ENCODE results near the gene MACROD2. TPM values are rescaled to one million over a fixed set of nuclear protein-coding genes. Genes with fewer than 3 reads are reported as not detected.

Gene MACROD2
- total RNA-seq, 1 experiment from 2014 or later = 3.1 TPM

DNA sequence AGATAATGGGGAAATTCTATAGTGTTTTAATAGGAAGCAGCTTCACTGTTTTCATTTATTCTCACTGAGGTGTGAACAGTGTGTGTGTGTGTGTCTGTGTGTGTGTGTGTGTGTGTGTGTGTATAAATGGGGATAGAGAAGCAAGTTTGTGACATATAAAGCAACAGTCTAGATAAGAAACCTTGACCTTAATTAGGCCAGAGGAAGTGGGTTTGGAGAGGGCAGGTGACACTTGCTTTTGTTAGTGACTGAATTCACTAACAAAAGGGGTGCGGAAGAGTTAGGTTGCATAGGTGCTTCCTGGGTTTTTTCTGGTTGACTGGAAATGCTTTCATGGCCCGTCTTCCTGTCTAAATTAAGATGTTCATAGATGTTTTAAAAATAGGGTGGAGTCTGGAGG, 857.8 kb downstream of the MACROD2 start:
- no peaks in the 10 kb centered on the region for H3K9me3 Mint-ChIP-seq (ENCODE audit: unreplicated experiment)
- TF ChIP-seq, protein P1, sequence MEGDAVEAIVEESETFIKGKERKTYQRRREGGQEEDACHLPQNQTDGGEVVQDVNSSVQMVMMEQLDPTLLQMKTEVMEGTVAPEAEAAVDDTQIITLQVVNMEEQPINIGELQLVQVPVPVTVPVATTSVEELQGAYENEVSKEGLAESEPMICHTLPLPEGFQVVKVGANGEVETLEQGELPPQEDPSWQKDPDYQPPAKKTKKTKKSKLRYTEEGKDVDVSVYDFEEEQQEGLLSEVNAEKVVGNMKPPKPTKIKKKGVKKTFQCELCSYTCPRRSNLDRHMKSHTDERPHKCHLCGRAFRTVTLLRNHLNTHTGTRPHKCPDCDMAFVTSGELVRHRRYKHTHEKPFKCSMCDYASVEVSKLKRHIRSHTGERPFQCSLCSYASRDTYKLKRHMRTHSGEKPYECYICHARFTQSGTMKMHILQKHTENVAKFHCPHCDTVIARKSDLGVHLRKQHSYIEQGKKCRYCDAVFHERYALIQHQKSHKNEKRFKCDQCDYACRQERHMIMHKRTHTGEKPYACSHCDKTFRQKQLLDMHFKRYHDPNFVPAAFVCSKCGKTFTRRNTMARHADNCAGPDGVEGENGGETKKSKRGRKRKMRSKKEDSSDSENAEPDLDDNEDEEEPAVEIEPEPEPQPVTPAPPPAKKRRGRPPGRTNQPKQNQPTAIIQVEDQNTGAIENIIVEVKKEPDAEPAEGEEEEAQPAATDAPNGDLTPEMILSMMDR (IDR thresholded peaks at IDR 0.05; ENCODE audit: unreplicated experiment) = no peak
- H3K27me3 Mint-ChIP-seq (ENCODE audit: insufficient read depth, unreplicated experiment) = no peaks in the 10 kb centered on the region
- ChIA-PET POLR2A (interaction anchor here (2.4 kb wide), 1 partner anchor 12 kb away, joined by 10 read pairs; no protein-coding TSS in a partner anchor), CTCF (no interaction called here)
- peaks cover 5% of the 10 kb centered on the region for H3K4me1 Mint-ChIP-seq (ENCODE audit: insufficient read depth, unreplicated experiment)
- H3K4me3 Mint-ChIP-seq (ENCODE audit: unreplicated experiment) = no peak overlapping the region
- H3K36me3 Mint-ChIP-seq (ENCODE audit: insufficient read depth, unreplicated experiment) = no peaks in the 10 kb centered on the region
- H3K27ac Mint-ChIP-seq (ENCODE audit: low read depth, unreplicated experiment) = no peak overlapping the region
- no TSS peak for BruUV-seq (replicated peaks)
- DNase-seq (ENCODE audit: unreplicated experiment) = no peak
- intact Hi-C loops (cut with micrococcal nuclease) = no loop called here

DNA sequence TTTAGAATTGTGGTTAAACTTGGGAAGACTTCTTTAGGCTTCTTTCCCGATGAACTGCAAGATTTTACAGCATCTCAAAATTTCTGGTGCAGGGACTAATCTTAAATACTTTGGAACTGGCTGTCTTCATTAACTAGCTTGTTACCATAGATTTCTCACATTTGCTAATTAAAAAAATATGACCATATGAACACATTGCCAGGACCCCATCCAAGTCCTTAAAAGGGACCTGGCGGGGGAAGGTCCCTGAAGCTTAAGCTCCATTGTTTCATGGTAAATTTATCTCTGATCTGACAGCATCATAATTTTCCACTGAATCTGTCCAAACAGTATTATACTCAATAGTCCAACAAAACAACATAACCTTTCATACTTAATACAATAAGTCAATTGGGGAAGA, 859.9 kb downstream of the MACROD2 start:
- no peak for DNase-seq (ENCODE audit: unreplicated experiment)

DNA sequence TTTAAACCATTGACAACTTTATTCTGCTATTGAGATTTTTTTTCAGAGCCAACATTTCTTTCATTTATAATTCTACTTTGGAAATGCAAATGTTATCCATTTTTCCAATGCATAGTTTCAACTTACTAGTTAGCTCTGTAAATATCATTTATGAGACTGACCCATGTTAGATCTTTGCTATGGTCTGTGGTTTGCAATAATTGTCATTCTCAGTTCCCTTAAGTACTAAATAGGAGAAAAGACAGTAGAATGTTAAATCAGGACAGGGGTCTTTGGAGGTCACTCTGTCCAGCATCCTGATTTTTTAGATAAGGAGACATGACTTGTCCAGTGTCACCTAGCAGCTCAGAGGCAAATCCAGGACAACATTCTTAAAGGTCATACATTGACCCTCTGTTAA, 864.3 kb downstream of the MACROD2 start:
- no peaks in the 10 kb centered on the region for H3K27me3 Mint-ChIP-seq (ENCODE audit: insufficient read depth, unreplicated experiment)
- no peak overlapping the region for H3K4me3 Mint-ChIP-seq (ENCODE audit: unreplicated experiment)
- no peaks in the 10 kb centered on the region for H3K9me3 Mint-ChIP-seq (ENCODE audit: unreplicated experiment)
- H3K27ac Mint-ChIP-seq (ENCODE audit: low read depth, unreplicated experiment) = no peak overlapping the region
- no peaks in the 10 kb centered on the region for H3K36me3 Mint-ChIP-seq (ENCODE audit: insufficient read depth, unreplicated experiment)
- DNase-seq (ENCODE audit: unreplicated experiment) = no peak
- TF ChIP-seq, protein P1 (IDR thresholded peaks at IDR 0.05; ENCODE audit: unreplicated experiment) = no peak
- BruUV-seq (replicated peaks) = no TSS peak
- CTCF ChIA-PET = no interaction called here
- no peaks in the 10 kb centered on the region for H3K4me1 Mint-ChIP-seq (ENCODE audit: insufficient read depth, unreplicated experiment)
- POLR2A ChIA-PET = interaction anchor here (0.5 to 0.6 kb wide), 2 partner anchors 14 to 15 kb away, joined by 3 read pairs; no protein-coding TSS in a partner anchor
- intact Hi-C loops (cut with micrococcal nuclease) = no loop called here

More for the DNA sequence above, 859.9 kb downstream of the MACROD2 start:
- H3K27ac Mint-ChIP-seq (ENCODE audit: low read depth, unreplicated experiment) = no peak overlapping the region
- TF ChIP-seq, protein P1 (IDR thresholded peaks at IDR 0.05; ENCODE audit: unreplicated experiment) = no peak
- H3K9me3 Mint-ChIP-seq (ENCODE audit: unreplicated experiment) = no peaks in the 10 kb centered on the region
- no peaks in the 10 kb centered on the region for H3K36me3 Mint-ChIP-seq (ENCODE audit: insufficient read depth, unreplicated experiment)
- peaks cover 5% of the 10 kb centered on the region for H3K4me1 Mint-ChIP-seq (ENCODE audit: insufficient read depth, unreplicated experiment)
- CTCF ChIA-PET = interaction anchor here (0.6 kb wide), 1 partner anchor 112 kb away, joined by 4 read pairs; no protein-coding TSS in a partner anchor
- POLR2A ChIA-PET = interaction anchor here (0.6 to 2.3 kb wide), 5 partner anchors 10 to 518 kb away, joined by 3 to 11 read pairs (median 6); partner anchors contain the start of gene FLRT3
- BruUV-seq (replicated peaks) = no TSS peak
- no peaks in the 10 kb centered on the region for H3K27me3 Mint-ChIP-seq (ENCODE audit: insufficient read depth, unreplicated experiment)
- H3K4me3 Mint-ChIP-seq (ENCODE audit: unreplicated experiment) = no peak overlapping the region
- intact Hi-C loops (cut with micrococcal nuclease) = no loop called here

DNA sequence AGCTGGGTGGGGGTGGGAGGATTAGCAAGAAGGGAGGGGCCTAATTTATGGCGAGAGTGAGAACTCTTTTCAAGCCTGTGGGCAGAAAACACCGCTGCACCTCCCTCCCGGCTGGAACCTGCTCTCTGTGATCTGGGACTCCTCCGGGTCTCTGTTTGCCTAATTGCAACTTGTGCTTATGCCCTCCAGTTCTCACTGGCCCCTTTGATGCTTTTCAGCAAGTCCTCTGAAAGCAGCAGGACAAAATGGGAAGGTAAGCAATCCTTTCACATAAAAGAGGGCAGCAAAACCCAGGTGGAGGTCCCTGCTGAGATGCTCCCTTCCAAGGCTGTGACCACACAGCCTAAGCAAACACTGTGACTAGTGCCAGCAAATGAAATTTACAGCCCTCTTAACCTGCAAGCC, 865.1 kb downstream of the MACROD2 start:
- H3K4me3 Mint-ChIP-seq (ENCODE audit: unreplicated experiment) = no peak overlapping the region

More for the DNA sequence above, 865.1 kb downstream of the MACROD2 start:
- Mint-ChIP-seq H3K9me3 (ENCODE audit: unreplicated experiment) (no peaks in the 10 kb centered on the region), H3K27ac (ENCODE audit: low read depth, unreplicated experiment) (no peak overlapping the region), H3K36me3 (ENCODE audit: insufficient read depth, unreplicated experiment) (no peaks in the 10 kb centered on the region), H3K4me1 (ENCODE audit: insufficient read depth, unreplicated experiment) (peaks cover 6% of the 10 kb centered on the region), H3K27me3 (ENCODE audit: insufficient read depth, unreplicated experiment) (no peaks in the 10 kb centered on the region)
- POLR2A ChIA-PET = interaction anchor here (0.6 to 1.0 kb wide), 2 partner anchors 13 to 15 kb away, joined by 3 to 4 read pairs; no protein-coding TSS in a partner anchor
- CTCF ChIA-PET = interaction anchor here (0.6 to 0.7 kb wide), 2 partner anchors 520 to 1040 kb away, joined by 3 read pairs; no protein-coding TSS in a partner anchor
- peak; percentile 15 for DNase-seq (ENCODE audit: unreplicated experiment)
- BruUV-seq (replicated peaks) = no TSS peak
- intact Hi-C loops (cut with micrococcal nuclease) = no loop called here
- TF ChIP-seq, protein P1 (IDR thresholded peaks at IDR 0.05; ENCODE audit: unreplicated experiment) = no peak

Measured in MCF 10A (cell line).